Measurements from ENCODE around the gene HTR1A.

GRCh38 chr5:63958654-63959053 lies 3.6 kb downstream of the HTR1A start:
- TF ChIP-seq, protein P1, sequence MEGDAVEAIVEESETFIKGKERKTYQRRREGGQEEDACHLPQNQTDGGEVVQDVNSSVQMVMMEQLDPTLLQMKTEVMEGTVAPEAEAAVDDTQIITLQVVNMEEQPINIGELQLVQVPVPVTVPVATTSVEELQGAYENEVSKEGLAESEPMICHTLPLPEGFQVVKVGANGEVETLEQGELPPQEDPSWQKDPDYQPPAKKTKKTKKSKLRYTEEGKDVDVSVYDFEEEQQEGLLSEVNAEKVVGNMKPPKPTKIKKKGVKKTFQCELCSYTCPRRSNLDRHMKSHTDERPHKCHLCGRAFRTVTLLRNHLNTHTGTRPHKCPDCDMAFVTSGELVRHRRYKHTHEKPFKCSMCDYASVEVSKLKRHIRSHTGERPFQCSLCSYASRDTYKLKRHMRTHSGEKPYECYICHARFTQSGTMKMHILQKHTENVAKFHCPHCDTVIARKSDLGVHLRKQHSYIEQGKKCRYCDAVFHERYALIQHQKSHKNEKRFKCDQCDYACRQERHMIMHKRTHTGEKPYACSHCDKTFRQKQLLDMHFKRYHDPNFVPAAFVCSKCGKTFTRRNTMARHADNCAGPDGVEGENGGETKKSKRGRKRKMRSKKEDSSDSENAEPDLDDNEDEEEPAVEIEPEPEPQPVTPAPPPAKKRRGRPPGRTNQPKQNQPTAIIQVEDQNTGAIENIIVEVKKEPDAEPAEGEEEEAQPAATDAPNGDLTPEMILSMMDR (IDR thresholded peaks at IDR 0.05; ENCODE audit: low read length): no peak
- TF ChIP-seq EZH2 (IDR thresholded peaks at IDR 0.05; ENCODE audit: borderline replicate concordance, low read length): no peak
